T-helper 1 cell treated with Interleukin-12 subunit alpha and Interleukin-12 subunit beta and Interleukin-4 antibody, amounts not matched to agents 30 μg/mL and 1 μg/mL, for 36 hours (primary cell): Measurements from ENCODE around the gene TSFM.

Experiments
- H3K27ac Mint-ChIP-seq: one replicate; pipeline ENCODE4 v1.8.0; 2021; ENCODE audit warnings: mild to moderate bottlenecking, mixed read lengths
- H3K27me3 Mint-ChIP-seq: one replicate; pipeline ENCODE4 v1.8.0; 2021; ENCODE audit warnings: low read depth, mixed read lengths
- H3K36me3 Mint-ChIP-seq: one replicate; pipeline ENCODE4 v1.8.0; 2021; ENCODE audit warnings: low read depth, mixed read lengths
- H3K4me1 Mint-ChIP-seq: one replicate; pipeline ENCODE4 v1.8.0; 2021; ENCODE audit warnings: low read depth, mixed read lengths
- H3K4me3 Mint-ChIP-seq: one replicate; pipeline ENCODE4 v1.8.0; 2021; ENCODE audit warnings: mild to moderate bottlenecking, moderate library complexity, mixed read lengths
- H3K9me3 Mint-ChIP-seq: one replicate; pipeline ENCODE4 v1.8.0; 2021; ENCODE audit warnings: mixed read lengths

Gene TSFM

GRCh38 chr12:57782608-57783465 is at the start of gene TSFM:
Gene TSFM, plus strand, starts transcription at chr12:57782787. Its CDS starts 15 bp downstream, at chr12:57782802.
- Mint-ChIP-seq H3K9me3 (no peaks in the 10 kb centered on the region), H3K4me1 (peaks cover 38% of the 10 kb centered on the region), H3K27ac (peak within 1 kb of the TSS; percentile 97), H3K4me3 (peak within 1 kb of the TSS; percentile 99), H3K27me3 (no peaks in the 10 kb centered on the region), H3K36me3 (peaks cover 21% of the 10 kb centered on the region)

DNA sequence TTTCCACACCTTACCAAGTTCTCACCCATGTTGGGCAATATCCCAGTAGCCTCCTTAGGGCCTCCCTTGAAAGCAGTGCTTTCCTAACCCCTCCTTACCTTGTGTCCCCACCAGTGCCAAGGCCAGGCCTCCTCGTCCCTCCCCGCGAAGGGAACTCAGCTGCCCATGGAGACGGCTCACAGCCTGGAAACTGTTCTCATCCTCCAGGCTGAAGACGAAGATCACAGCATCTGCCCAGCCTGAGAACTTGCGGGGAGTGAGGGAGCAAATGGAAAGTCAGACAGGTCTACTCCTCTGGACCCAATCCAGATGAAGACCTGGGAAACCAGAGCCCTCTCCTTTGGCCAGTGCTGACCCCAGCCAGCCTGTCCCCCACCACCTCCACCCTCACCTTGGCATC is 48.7 kb upstream of the TSFM start:
- Mint-ChIP-seq H3K27ac (no peak overlapping the region), H3K4me3 (no peak overlapping the region), H3K36me3 (peaks cover 51% of the 10 kb centered on the region)

DNA sequence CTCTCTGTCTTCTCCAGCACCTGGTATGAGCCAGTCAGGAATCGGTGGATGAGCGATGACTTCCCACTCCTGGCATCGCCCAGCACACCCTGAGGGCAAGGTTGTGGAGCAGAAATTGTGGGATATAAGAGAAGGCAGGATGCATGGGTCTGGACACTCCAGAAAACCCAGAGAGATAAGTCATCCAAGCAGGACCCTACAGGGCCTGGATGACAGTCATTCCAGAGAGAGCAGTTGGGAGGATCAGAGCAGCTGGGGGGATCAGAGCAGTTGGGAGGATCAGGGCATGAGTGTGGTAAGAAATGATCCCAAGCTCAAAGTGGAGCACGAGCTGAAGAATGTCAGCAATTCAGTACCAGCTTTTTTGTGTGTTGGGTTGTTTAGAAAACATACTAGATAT is 48.0 kb upstream of the TSFM start:
- Mint-ChIP-seq H3K36me3 (peaks cover 55% of the 10 kb centered on the region), H3K4me3 (no peak overlapping the region), H3K9me3 (no peaks in the 10 kb centered on the region)

More for the DNA sequence above, 48.7 kb upstream of the TSFM start:
- H3K4me1 Mint-ChIP-seq = peaks cover 12% of the 10 kb centered on the region
- H3K9me3 Mint-ChIP-seq = no peaks in the 10 kb centered on the region
- H3K27me3 Mint-ChIP-seq = no peaks in the 10 kb centered on the region

GRCh38 chr12:57735198-57735855 is 47.3 kb upstream of the TSFM start:
- Mint-ChIP-seq H3K36me3 (peaks cover 51% of the 10 kb centered on the region), H3K27ac (peak overlapping the region; percentile 5), H3K9me3 (no peaks in the 10 kb centered on the region), H3K27me3 (no peaks in the 10 kb centered on the region), H3K4me1 (peaks cover 19% of the 10 kb centered on the region), H3K4me3 (no peak overlapping the region)

More for the DNA sequence above, 48.0 kb upstream of the TSFM start:
- H3K27me3 Mint-ChIP-seq = no peaks in the 10 kb centered on the region
- H3K4me1 Mint-ChIP-seq = peaks cover 18% of the 10 kb centered on the region
- no peak overlapping the region for H3K27ac Mint-ChIP-seq

- Mint-ChIP-seq H3K9me3 (no peaks in the 10 kb centered on the region), H3K4me1 (peaks cover 26% of the 10 kb centered on the region), H3K36me3 (peaks cover 50% of the 10 kb centered on the region), H3K27ac (no peak overlapping the region), H3K27me3 (no peaks in the 10 kb centered on the region), H3K4me3 (no peak overlapping the region)
These were observed 46.4 kb upstream of the TSFM start for GRCh38 chr12:57735952-57736740.

DNA sequence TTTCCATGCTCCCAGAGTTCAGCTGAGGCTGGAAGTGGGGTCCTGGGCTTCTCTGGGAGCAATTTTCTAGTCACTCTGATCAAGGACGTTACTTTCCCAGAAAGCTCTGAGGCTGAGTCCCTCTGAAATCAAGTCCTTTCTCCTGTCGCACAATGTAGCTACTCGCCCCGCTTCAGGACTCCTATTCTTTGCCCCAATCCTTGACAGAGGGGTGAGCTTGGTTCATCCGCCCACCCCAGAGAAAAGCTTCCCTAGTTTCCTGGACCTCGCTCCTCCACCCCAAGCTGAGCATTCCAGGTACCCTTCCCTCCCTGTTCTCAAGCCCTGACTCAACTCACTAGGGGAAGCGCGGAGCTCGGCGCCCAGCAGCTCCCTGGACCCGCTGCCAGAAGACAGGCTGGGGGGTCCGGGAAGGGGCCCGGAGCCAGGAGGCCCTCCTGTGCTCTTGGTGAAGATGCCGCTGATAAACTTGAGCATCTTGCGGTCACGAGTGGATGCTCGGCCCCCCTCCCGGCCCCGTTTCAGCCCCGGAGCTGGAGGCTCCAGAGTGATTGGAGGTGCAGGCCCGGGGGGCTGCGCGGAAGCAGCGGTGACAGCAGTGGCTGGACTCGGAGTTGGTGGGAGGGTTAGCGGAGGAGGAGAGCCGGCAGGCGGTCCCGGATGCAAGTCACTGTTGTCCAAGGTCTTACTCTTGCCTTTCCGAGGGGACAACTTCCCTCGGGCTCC is 45.7 kb upstream of the TSFM start:
- Mint-ChIP-seq H3K36me3 (peaks cover 45% of the 10 kb centered on the region), H3K4me3 (no peak overlapping the region), H3K9me3 (no peaks in the 10 kb centered on the region), H3K27me3 (no peaks in the 10 kb centered on the region), H3K27ac (no peak overlapping the region), H3K4me1 (peaks cover 28% of the 10 kb centered on the region)

GRCh38 chr12:57737467-57738460 is 44.8 kb upstream of the TSFM start:
- H3K27me3 Mint-ChIP-seq = no peaks in the 10 kb centered on the region
- peaks cover 38% of the 10 kb centered on the region for H3K36me3 Mint-ChIP-seq
- H3K27ac Mint-ChIP-seq = no peak overlapping the region
- no peaks in the 10 kb centered on the region for H3K9me3 Mint-ChIP-seq
- no peak overlapping the region for H3K4me3 Mint-ChIP-seq
- H3K4me1 Mint-ChIP-seq = peaks cover 32% of the 10 kb centered on the region

- Mint-ChIP-seq H3K4me1 (peaks cover 32% of the 10 kb centered on the region), H3K36me3 (peaks cover 31% of the 10 kb centered on the region), H3K27ac (peak within 1 kb of the TSS; percentile 62), H3K9me3 (no peaks in the 10 kb centered on the region), H3K27me3 (no peaks in the 10 kb centered on the region), H3K4me3 (peak within 1 kb of the TSS; percentile 71)
These were observed 43.8 kb upstream of the TSFM start, which contains the start of gene AGAP2 for GRCh38 chr12:57738661-57739237. Gene AGAP2, minus strand, starts transcription at chr12:57738742. Its CDS starts 496 bp downstream, at chr12:57738246.

DNA sequence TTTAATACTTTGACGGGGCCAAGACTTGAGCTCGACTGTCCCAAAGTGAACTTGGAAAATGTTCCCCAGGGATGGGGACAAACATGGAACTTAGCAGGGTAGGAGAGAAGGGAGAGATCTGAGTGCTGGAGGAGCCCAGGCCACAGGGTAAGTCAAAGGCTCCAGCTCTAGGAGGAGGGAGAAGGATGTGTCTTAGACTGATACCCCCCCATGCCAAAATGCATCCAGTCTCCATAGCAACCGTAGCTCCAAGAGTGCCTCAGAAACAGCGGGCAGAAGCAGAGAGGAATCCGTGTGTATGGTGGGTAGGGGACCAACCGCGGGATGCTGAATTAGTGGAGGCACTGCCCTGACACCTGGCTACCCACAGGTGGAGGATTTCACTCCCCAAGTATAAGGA is 43.2 kb upstream of the TSFM start:
- Mint-ChIP-seq H3K36me3 (peaks cover 29% of the 10 kb centered on the region), H3K27me3 (no peaks in the 10 kb centered on the region), H3K4me1 (peaks cover 38% of the 10 kb centered on the region), H3K4me3 (peak overlapping the region; percentile 71), H3K27ac (peak overlapping the region; percentile 62), H3K9me3 (no peaks in the 10 kb centered on the region)

GRCh38 chr12:57739914-57740538 is 42.6 kb upstream of the TSFM start:
- H3K4me3 Mint-ChIP-seq = peak overlapping the region; percentile 90
- H3K27me3 Mint-ChIP-seq = no peaks in the 10 kb centered on the region
- no peaks in the 10 kb centered on the region for H3K9me3 Mint-ChIP-seq
- peaks cover 38% of the 10 kb centered on the region for H3K4me1 Mint-ChIP-seq
- peak overlapping the region; percentile 6 for H3K27ac Mint-ChIP-seq
- H3K36me3 Mint-ChIP-seq = peaks cover 26% of the 10 kb centered on the region

DNA sequence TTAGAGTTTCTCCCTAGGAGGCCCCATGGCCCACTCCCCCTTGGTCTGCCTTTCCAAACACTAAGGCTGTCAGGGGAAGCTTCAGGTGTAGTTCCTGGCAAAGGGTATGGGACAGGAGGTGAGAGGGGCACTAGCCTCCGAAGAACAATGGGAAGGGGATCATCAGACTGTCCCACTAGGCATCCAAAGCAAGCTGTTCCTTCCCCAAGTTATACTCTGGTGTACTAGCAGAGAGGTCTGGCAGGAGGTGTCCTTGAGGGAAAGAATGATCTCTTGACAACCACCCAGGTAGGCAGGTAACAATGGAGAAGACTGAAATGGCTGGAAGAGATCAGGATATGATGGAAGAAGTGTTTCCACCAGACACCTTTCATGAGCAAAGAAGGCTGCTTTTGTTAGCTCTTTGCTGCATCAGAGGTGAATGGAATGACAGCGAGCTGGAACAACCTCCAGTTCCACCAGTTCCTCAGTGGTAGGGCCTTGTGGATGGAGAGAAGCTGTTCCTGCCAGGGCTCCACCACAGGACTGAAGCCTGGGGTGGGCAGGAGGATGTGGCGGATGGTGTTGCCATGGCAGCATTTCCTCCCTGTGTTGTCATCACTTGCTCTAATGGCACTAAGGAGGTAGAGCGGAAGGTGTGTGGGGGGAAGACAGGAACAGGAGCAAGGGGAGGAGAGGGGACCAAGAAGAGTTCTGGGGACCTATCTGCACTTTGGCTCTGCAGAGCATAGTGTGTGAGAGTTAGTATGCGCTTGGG is 41.8 kb upstream of the TSFM start:
- H3K27me3 Mint-ChIP-seq = no peaks in the 10 kb centered on the region
- H3K27ac Mint-ChIP-seq = peak overlapping the region; percentile 88
- peaks cover 25% of the 10 kb centered on the region for H3K36me3 Mint-ChIP-seq
- peak overlapping the region; percentile 90 for H3K4me3 Mint-ChIP-seq
- H3K4me1 Mint-ChIP-seq = peaks cover 41% of the 10 kb centered on the region
- H3K9me3 Mint-ChIP-seq = no peaks in the 10 kb centered on the region

GRCh38 chr12:57741413-57741789 is 41.2 kb upstream of the TSFM start:
- Mint-ChIP-seq H3K27me3 (no peaks in the 10 kb centered on the region), H3K9me3 (no peaks in the 10 kb centered on the region)

More at GRCh38 chr12:57741413-57741789, 41.2 kb upstream of the TSFM start:
- Mint-ChIP-seq H3K36me3 (peaks cover 28% of the 10 kb centered on the region), H3K4me3 (peak overlapping the region; percentile 90), H3K27ac (peak overlapping the region; percentile 88), H3K4me1 (peaks cover 47% of the 10 kb centered on the region)
